Esophagus muscularis mucosa (tissue), 4 donors: ENCODE results near the gene KCNJ16. TPM values are rescaled to one million over a fixed set of nuclear protein-coding genes. Genes with fewer than 3 reads are reported as not detected.

Experiments used
- DNase-seq: peaks from one replicate; pipeline ENCODE4 v3.0.0-alpha.2; 2017; ENCODE audit errors: extremely low spot score
- H3K27ac ChIP-seq, 4 donors: fragments of 200-600 bp; sonication (generic); replicated peaks in 1 of 4; 1 replicate in 3 of 4; 2 replicates in 1 of 4; pipeline ENCODE4 v1.5.1; 2016 to 2019; ENCODE audit warnings: mild to moderate bottlenecking in 1 of 4
- H3K27me3 ChIP-seq, 4 donors: fragments of 200-600 bp; sonication (generic); one replicate each; pipeline versions ENCODE4 v1.5.1 to v1.6.0; 2016 to 2019
- H3K36me3 ChIP-seq, 4 donors: fragments of 200-600 bp; sonication (generic); one replicate each; pipeline ENCODE4 v1.5.1; 2016 to 2019
- H3K4me1 ChIP-seq, 4 donors: fragments of 200-600 bp; sonication (generic); one replicate each; pipeline ENCODE4 v1.5.1; 2016 to 2019
- H3K4me3 ChIP-seq, 4 donors: fragments of 200-600 bp; sonication (generic); 1 replicate in 2 of 4; 2 replicates in 2 of 4; pipeline ENCODE4 v1.5.1; 2016 to 2019; ENCODE audit warnings: mild to moderate bottlenecking in 4 of 4, moderate library complexity in 1 of 4
- H3K9me3 ChIP-seq, 4 donors: fragments of 200-600 bp; sonication (generic); 1 replicate in 3 of 4; 2 replicates in 1 of 4; pipeline ENCODE4 v1.5.1; 2016 to 2019
- EP300 ChIP-seq: sonication (generic); formaldehyde crosslinking; IDR thresholded peaks from one replicate; pipeline ENCODE4 v1.6.1; 2017; ENCODE audit warnings: antibody characterized with exemption
- POLR2A ChIP-seq: fragments of 450-650 bp; IDR thresholded peaks from one replicate; pipeline ENCODE4 v1.6.1; 2017; ENCODE audit warnings: antibody characterized with exemption, moderate library complexity, mild to moderate bottlenecking, low read depth
- POLR2AphosphoS5 ChIP-seq, 2 donors: sonication (generic); formaldehyde crosslinking; IDR thresholded peaks; one replicate each; pipeline ENCODE4 v1.6.1; 2017; ENCODE audit warnings: antibody characterized with exemption in 2 of 2
- WGBS: methylation state at CpG from one replicate; pipeline ENCODE4 v1.1.5; 2018; 5-methylcytosine and 5-hydroxymethylcytosine counted together
- intact Hi-C: fragments of 100-400 bp; cut with DNase I; formaldehyde crosslinking; loops from one replicate; pipeline ENCODE4 v1.15.1; 2023
- total RNA-seq, 4 donors: library from RNA; depleted of rRNA; stranded (reverse); fragments of >200 nt; gene quantifications; one replicate each; pipeline versions ENCODE4 v1.1.0 to v1.2.1, GENCODE V29; 2016
- TF ChIP-seq, protein P1 (sequence below), 3 experiments: fragments of 200-600 bp in 2 of 3; fragments of 450-650 bp in 1 of 3; sonication (generic) in 2 of 3; IDR thresholded peaks; one replicate each; pipeline ENCODE4 v1.5.1; 2017 to 2019; ENCODE audit warnings: antibody characterized with exemption in 3 of 3, mild to moderate bottlenecking in 2 of 3, moderate library complexity in 1 of 3

The KCNJ16 gene
- total RNA-seq, 4 donors from 2014 or later = 0.78 to 0.86 (median 0.83) TPM; not detected in 1

DNA sequence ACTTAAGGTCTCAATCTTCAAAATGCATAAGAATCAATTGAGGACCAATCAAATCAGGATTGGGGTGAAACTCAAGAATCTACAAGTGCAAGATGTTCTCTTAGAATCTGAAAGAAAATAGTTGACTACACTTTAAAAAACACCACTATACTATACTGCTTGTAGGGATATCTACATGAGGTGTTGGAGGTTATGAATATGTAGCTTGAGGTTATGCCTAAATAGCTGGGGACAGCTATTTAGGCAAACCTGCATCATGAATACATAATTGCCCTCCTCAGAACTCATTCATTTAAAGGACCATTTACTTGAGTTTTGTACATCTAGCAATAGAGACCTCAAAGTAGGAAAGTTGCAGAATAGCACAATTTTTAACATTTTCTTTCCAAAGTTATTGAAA lies 40.1 kb downstream of the KCNJ16 start:
- intact Hi-C loops = no loop called here
- H3K27ac ChIP-seq = peak overlapping the region in 2 of 4 donors; percentile 4 to 22
- peaks cover 0 to 13% (median 0%) of the 10 kb centered on the region in 4 donors for H3K9me3 ChIP-seq
- no peak for DNase-seq
- no peak overlapping the region for H3K4me3 ChIP-seq
- H3K36me3 ChIP-seq = no peaks in the 10 kb centered on the region
- H3K27me3 ChIP-seq = no peaks in the 10 kb centered on the region
- H3K4me1 ChIP-seq = peaks cover 5 to 28% (median 19%) of the 10 kb centered on the region in 4 donors
- TF ChIP-seq EP300 (no peak), POLR2AphosphoS5 (IDR thresholded peaks at IDR 0.05) (no peak), POLR2A (no peak)
- TF ChIP-seq, protein P1, sequence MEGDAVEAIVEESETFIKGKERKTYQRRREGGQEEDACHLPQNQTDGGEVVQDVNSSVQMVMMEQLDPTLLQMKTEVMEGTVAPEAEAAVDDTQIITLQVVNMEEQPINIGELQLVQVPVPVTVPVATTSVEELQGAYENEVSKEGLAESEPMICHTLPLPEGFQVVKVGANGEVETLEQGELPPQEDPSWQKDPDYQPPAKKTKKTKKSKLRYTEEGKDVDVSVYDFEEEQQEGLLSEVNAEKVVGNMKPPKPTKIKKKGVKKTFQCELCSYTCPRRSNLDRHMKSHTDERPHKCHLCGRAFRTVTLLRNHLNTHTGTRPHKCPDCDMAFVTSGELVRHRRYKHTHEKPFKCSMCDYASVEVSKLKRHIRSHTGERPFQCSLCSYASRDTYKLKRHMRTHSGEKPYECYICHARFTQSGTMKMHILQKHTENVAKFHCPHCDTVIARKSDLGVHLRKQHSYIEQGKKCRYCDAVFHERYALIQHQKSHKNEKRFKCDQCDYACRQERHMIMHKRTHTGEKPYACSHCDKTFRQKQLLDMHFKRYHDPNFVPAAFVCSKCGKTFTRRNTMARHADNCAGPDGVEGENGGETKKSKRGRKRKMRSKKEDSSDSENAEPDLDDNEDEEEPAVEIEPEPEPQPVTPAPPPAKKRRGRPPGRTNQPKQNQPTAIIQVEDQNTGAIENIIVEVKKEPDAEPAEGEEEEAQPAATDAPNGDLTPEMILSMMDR (IDR thresholded peaks at IDR 0.05) = no peak

- TF ChIP-seq POLR2A = no peak
- TF ChIP-seq EP300 = no peak
- TF ChIP-seq POLR2AphosphoS5 (IDR thresholded peaks at IDR 0.05) = no peak
- TF ChIP-seq, protein P1 (IDR thresholded peaks at IDR 0.05) = no peak
- intact Hi-C loops = no loop called here
- Histone ChIP-seq H3K4me1 (peaks cover 8 to 20% (median 15%) of the 10 kb centered on the region in 4 donors), H3K27ac (no peak overlapping the region), H3K4me3 (no peak overlapping the region), H3K36me3 (no peaks in the 10 kb centered on the region), H3K27me3 (no peaks in the 10 kb centered on the region), H3K9me3 (peaks cover 0 to 15% (median 0%) of the 10 kb centered on the region in 4 donors)
- DNase-seq = no peak
- WGBS = 93% methylated on average over 3 of the region's 3 CpGs
Measured at GRCh38 chr17:70116919-70117318, 41.9 kb downstream of the KCNJ16 start.

GRCh38 chr17:70119545-70119944 lies 44.5 kb downstream of the KCNJ16 start:
- Histone ChIP-seq H3K36me3 (no peaks in the 10 kb centered on the region), H3K9me3 (peaks cover 0 to 15% (median 0%) of the 10 kb centered on the region in 4 donors), H3K27ac (no peak overlapping the region), H3K4me3 (no peak overlapping the region), H3K27me3 (no peaks in the 10 kb centered on the region), H3K4me1 (peaks cover 3 to 13% (median 10%) of the 10 kb centered on the region in 4 donors)
- TF ChIP-seq POLR2AphosphoS5 (IDR thresholded peaks at IDR 0.05) = no peak
- no peak for TF ChIP-seq POLR2A
- TF ChIP-seq, protein P1 (IDR thresholded peaks at IDR 0.05) = no peak
- no peak for TF ChIP-seq EP300
- intact Hi-C loops = no loop called here
- WGBS = no CpG with 5 or more reads among the region's 1 CpG
- DNase-seq = no peak

DNA sequence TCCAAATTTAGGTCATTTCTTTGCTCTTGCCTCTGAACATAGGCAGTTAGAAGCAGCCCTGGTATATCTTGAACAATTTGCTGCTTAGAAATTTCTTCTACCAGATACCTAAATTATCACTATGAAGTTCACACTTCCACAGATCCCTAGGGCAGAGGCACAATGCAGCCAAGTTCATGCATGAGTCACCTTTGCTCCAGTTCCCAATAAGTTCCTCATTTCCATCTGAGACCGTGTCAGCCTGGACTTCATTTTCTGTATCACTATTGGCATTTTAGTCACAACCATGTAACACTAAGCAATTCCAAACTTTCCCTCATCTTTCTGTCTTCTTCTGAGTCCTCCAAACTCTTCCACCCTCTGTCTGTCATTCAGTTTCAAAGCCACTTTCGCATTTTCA lies 45.0 kb downstream of the KCNJ16 start:
- H3K27ac ChIP-seq = no peak overlapping the region
- DNase-seq = no peak
- WGBS = 76% methylated on average over 2 of the region's 2 CpGs
- peaks cover 0 to 15% (median 0%) of the 10 kb centered on the region in 4 donors for H3K9me3 ChIP-seq
- intact Hi-C loops = no loop called here
- TF ChIP-seq POLR2AphosphoS5 (IDR thresholded peaks at IDR 0.05) = no peak
- no peak for TF ChIP-seq EP300
- TF ChIP-seq POLR2A = no peak
- TF ChIP-seq, protein P1 (IDR thresholded peaks at IDR 0.05) = no peak
- peaks cover 3 to 9% (median 7%) of the 10 kb centered on the region in 4 donors for H3K4me1 ChIP-seq
- no peak overlapping the region for H3K4me3 ChIP-seq
- no peaks in the 10 kb centered on the region for H3K27me3 ChIP-seq
- H3K36me3 ChIP-seq = no peaks in the 10 kb centered on the region

DNA sequence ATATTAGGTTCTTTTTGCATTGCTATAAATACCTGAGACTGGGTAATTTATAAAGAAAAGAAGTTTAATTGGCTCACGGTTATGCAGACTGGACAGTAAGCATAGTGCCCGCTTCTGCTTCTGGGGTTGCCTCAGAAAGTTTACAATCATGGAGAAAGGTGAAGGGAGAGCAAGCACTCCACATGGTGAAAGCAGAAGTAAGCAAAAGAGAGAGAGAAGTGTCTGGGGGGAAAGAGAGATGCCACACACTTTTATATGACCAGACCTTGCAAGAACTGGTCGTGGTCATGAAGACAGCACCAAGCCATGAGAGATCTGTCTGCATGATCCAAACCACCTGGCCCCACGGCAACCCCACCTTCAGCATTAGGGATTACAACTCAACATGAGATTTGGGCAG lies 45.4 kb downstream of the KCNJ16 start:
- WGBS = 79% methylated on average over 4 of the region's 4 CpGs
- Histone ChIP-seq H3K4me1 (peaks cover 3 to 5% (median 4%) of the 10 kb centered on the region in 4 donors), H3K27me3 (no peaks in the 10 kb centered on the region), H3K4me3 (no peak overlapping the region), H3K36me3 (no peaks in the 10 kb centered on the region), H3K9me3 (peaks cover 0 to 15% (median 0%) of the 10 kb centered on the region in 4 donors), H3K27ac (no peak overlapping the region)
- TF ChIP-seq POLR2A (no peak), POLR2AphosphoS5 (IDR thresholded peaks at IDR 0.05) (no peak), EP300 (no peak)
- TF ChIP-seq, protein P1 (IDR thresholded peaks at IDR 0.05) = no peak
- intact Hi-C loops = no loop called here
- DNase-seq = no peak
